ENCODE data around the gene TPBG. TPM values are rescaled to one million over a fixed set of nuclear protein-coding genes. Genes with fewer than 3 reads are reported as not detected.

TPBG gene
- total and polyA plus RNA-seq, 2 experiments from 2014 or later: 127 to 174 TPM

- TF ChIP-seq EZH2 (IDR thresholded peaks at IDR 0.05; ENCODE audit: insufficient read depth, poor library complexity, severe bottlenecking): no peak
- TF ChIP-seq EZH2phosphoT487 (IDR thresholded peaks at IDR 0.05; ENCODE audit: insufficient read depth, low read depth): no peak
- Histone ChIP-seq H3K27ac (no peak overlapping the region), H2AFZ (peak overlapping the region; percentile 42; the same call in 1 of the 2 replicates), H3F3A (ENCODE audit: insufficient read depth) (no peaks in the 10 kb centered on the region), H3K4me2 (ENCODE audit: unreplicated experiment) (no peak overlapping the region), H3K79me2 (ENCODE audit: insufficient read depth) (no peaks in the 10 kb centered on the region), H4K20me1 (ENCODE audit: insufficient read depth) (no peaks in the 10 kb centered on the region), H3K4me1 (ENCODE audit: insufficient read depth) (peaks cover 7% of the 10 kb centered on the region), H3K27me3 (replicated peaks; ENCODE audit: insufficient read depth) (no peaks in the 10 kb centered on the region), H3K4me3 (no peak overlapping the region), H3K9me2 (ENCODE audit: insufficient read depth) (no peaks in the 10 kb centered on the region), H3K36me3 (ENCODE audit: low read depth) (no peaks in the 10 kb centered on the region), H3K9me3 (ENCODE audit: low read depth) (no peaks in the 10 kb centered on the region), H3K9ac (no peak overlapping the region)
- in situ Hi-C loops (cut with MboI): loop anchor here (25.0 kb wide), 1 partner anchor 708 kb away; the partner anchor contains the start of genes DOP1A and UBE3D
- 74 to 78% methylated on average over 2 of the region's 2 CpGs for WGBS, 2 experiments (ENCODE audit: low coverage in 1 of 2, low lambda C conversion rate in 2 of 2, missing lambda C conversion rate in 2 of 2)
- DNase-seq: peak; percentile 46
These were observed 9.8 kb upstream of the TPBG start for GRCh38 chr6:82353848-82354247.

- 82 to 84% methylated on average over 2 of the region's 2 CpGs for WGBS, 2 experiments (ENCODE audit: low coverage in 1 of 2, low lambda C conversion rate in 2 of 2, missing lambda C conversion rate in 2 of 2)
These were observed 3.1 kb upstream of the TPBG start for GRCh38 chr6:82360552-82360951.

GRCh38 chr6:82361631-82362030 is 2.0 kb upstream of the TPBG start:
- H3K9me3 ChIP-seq (ENCODE audit: low read depth): no peaks in the 10 kb centered on the region
- H3F3A ChIP-seq (ENCODE audit: insufficient read depth): peaks cover 38% of the 10 kb centered on the region
- TF ChIP-seq EZH2phosphoT487 (IDR thresholded peaks at IDR 0.05; ENCODE audit: insufficient read depth, low read depth): no peak
- TF ChIP-seq EZH2 (IDR thresholded peaks at IDR 0.05; ENCODE audit: insufficient read depth, poor library complexity, severe bottlenecking): no peak
- peaks cover 27% of the 10 kb centered on the region for H3K79me2 ChIP-seq (ENCODE audit: insufficient read depth)
- peak overlapping the region; percentile 78; the same call in 1 of the 2 replicates for H2AFZ ChIP-seq
- H3K27me3 ChIP-seq (replicated peaks; ENCODE audit: insufficient read depth): no peaks in the 10 kb centered on the region
- H3K36me3 ChIP-seq (ENCODE audit: low read depth): peaks cover 6% of the 10 kb centered on the region; the same call in 1 of the 2 replicates
- H3K4me2 ChIP-seq (ENCODE audit: unreplicated experiment): peak overlapping the region; percentile 90
- in situ Hi-C loops (cut with MboI): loop anchor here (25.0 kb wide), 1 partner anchor 701 kb away; the partner anchor contains the start of genes DOP1A and UBE3D
- peaks cover 32% of the 10 kb centered on the region for H3K4me1 ChIP-seq (ENCODE audit: insufficient read depth)
- H3K9ac ChIP-seq: peak overlapping the region; percentile 89
- 36 to 38% methylated on average over 3 of the region's 3 CpGs for WGBS, 2 experiments (ENCODE audit: low coverage in 1 of 2, low lambda C conversion rate in 2 of 2, missing lambda C conversion rate in 2 of 2)
- H3K4me3 ChIP-seq: peak overlapping the region; percentile 99
- H3K9me2 ChIP-seq (ENCODE audit: insufficient read depth): no peaks in the 10 kb centered on the region
- peak overlapping the region; percentile 92 for H3K27ac ChIP-seq
- H4K20me1 ChIP-seq (ENCODE audit: insufficient read depth): peaks cover 8% of the 10 kb centered on the region; the same call in 1 of the 2 replicates
- peak; percentile 28 for DNase-seq

More at GRCh38 chr6:82360552-82360951, 3.1 kb upstream of the TPBG start:
- Histone ChIP-seq H3K27ac (no peak overlapping the region), H3F3A (ENCODE audit: insufficient read depth) (peaks cover 28% of the 10 kb centered on the region), H2AFZ (no peak overlapping the region), H3K4me2 (ENCODE audit: unreplicated experiment) (no peak overlapping the region), H3K4me3 (no peak overlapping the region), H3K9me2 (ENCODE audit: insufficient read depth) (no peaks in the 10 kb centered on the region), H3K27me3 (replicated peaks; ENCODE audit: insufficient read depth) (no peaks in the 10 kb centered on the region), H3K79me2 (ENCODE audit: insufficient read depth) (peaks cover 16% of the 10 kb centered on the region), H4K20me1 (ENCODE audit: insufficient read depth) (no peaks in the 10 kb centered on the region), H3K4me1 (ENCODE audit: insufficient read depth) (peaks cover 23% of the 10 kb centered on the region), H3K9ac (no peak overlapping the region), H3K9me3 (ENCODE audit: low read depth) (no peaks in the 10 kb centered on the region), H3K36me3 (ENCODE audit: low read depth) (no peaks in the 10 kb centered on the region; the same call in 1 of the 2 replicates)
- in situ Hi-C loops (cut with MboI): loop anchor here (25.0 kb wide), 1 partner anchor 702 kb away; the partner anchor contains the start of genes DOP1A and UBE3D
- no peak for TF ChIP-seq EZH2phosphoT487 (IDR thresholded peaks at IDR 0.05; ENCODE audit: insufficient read depth, low read depth)
- TF ChIP-seq EZH2 (IDR thresholded peaks at IDR 0.05; ENCODE audit: insufficient read depth, poor library complexity, severe bottlenecking): no peak
- no peak for DNase-seq

GRCh38 chr6:82362144-82362543 is 1.5 kb upstream of the TPBG start:
- peaks cover 37% of the 10 kb centered on the region for H3K4me1 ChIP-seq (ENCODE audit: insufficient read depth)
- peaks cover 32% of the 10 kb centered on the region for H3K79me2 ChIP-seq (ENCODE audit: insufficient read depth)
- H3K9me2 ChIP-seq (ENCODE audit: insufficient read depth): no peaks in the 10 kb centered on the region
- peak overlapping the region; percentile 99 for H3K4me3 ChIP-seq
- H3K4me2 ChIP-seq (ENCODE audit: unreplicated experiment): peak overlapping the region; percentile 90
- peaks cover 12% of the 10 kb centered on the region; the same call in 1 of the 2 replicates for H4K20me1 ChIP-seq (ENCODE audit: insufficient read depth)
- H3K27ac ChIP-seq: peak overlapping the region; percentile 92
- H3K9ac ChIP-seq: peak overlapping the region; percentile 89
- H3K9me3 ChIP-seq (ENCODE audit: low read depth): no peaks in the 10 kb centered on the region
- peak; percentile 55 for DNase-seq
- H3K36me3 ChIP-seq (ENCODE audit: low read depth): peaks cover 11% of the 10 kb centered on the region; the same call in 1 of the 2 replicates
- H3K27me3 ChIP-seq (replicated peaks; ENCODE audit: insufficient read depth): no peaks in the 10 kb centered on the region
- TF ChIP-seq EZH2 (IDR thresholded peaks at IDR 0.05; ENCODE audit: insufficient read depth, poor library complexity, severe bottlenecking) (no peak), EZH2phosphoT487 (IDR thresholded peaks at IDR 0.05; ENCODE audit: insufficient read depth, low read depth) (no peak)
- in situ Hi-C loops (cut with MboI): loop anchor here (25.0 kb wide), 1 partner anchor 700 kb away; the partner anchor contains the start of genes DOP1A and UBE3D
- peak overlapping the region; percentile 78 for H2AFZ ChIP-seq
- 21 to 34% methylated on average over 4 of the region's 4 CpGs for WGBS, 2 experiments (ENCODE audit: low coverage in 1 of 2, low lambda C conversion rate in 2 of 2, missing lambda C conversion rate in 2 of 2)
- H3F3A ChIP-seq (ENCODE audit: insufficient read depth): peaks cover 41% of the 10 kb centered on the region

Data from GM23248 (cell line).